GM23338 (cell line): ENCODE results near the gene PRUNE2. TPM values are rescaled to one million over a fixed set of nuclear protein-coding genes. Genes with fewer than 3 reads are reported as not detected.

Source experiments
- ATAC-seq: fragments of 200-7000 bp; cut with Tn5 transposase; 3 replicates; pipeline ENCODE4 v1.9.1; 2020
- DNase-seq: peaks from one replicate; pipeline ENCODE4 v3.0.0-alpha.2; 2015; ENCODE audit warnings: low spot score
- H2AFZ ChIP-seq: fragments of 200-600 bp; sonication (generic); 2 replicates; pipeline ENCODE4 v1.8.0; 2016; ENCODE audit warnings: antibody characterized with exemption, mild to moderate bottlenecking, moderate library complexity
- H3F3A ChIP-seq: fragments of 200-600 bp; sonication (generic); replicated peaks from 2 replicates; pipeline ENCODE4 v1.8.0; 2017; ENCODE audit warnings: antibody characterized with exemption, mixed run types, low read depth
- H3K27ac ChIP-seq: fragments of 200-600 bp; sonication (generic); 2 replicates; pipeline ENCODE4 v1.6.1; 2016; ENCODE audit warnings: low read depth
- H3K27me3 ChIP-seq: fragments of 200-600 bp; sonication (generic); 2 replicates; pipeline ENCODE4 v1.8.0; 2016; ENCODE audit warnings: mild to moderate bottlenecking, mixed run types, moderate library complexity; ENCODE audit not compliant: insufficient read depth
- H3K36me3 ChIP-seq: fragments of 200-600 bp; sonication (generic); 2 replicates; pipeline ENCODE4 v1.8.0; 2016; ENCODE audit warnings: mild to moderate bottlenecking; ENCODE audit not compliant: insufficient read depth
- H3K4me1 ChIP-seq: fragments of 200-600 bp; sonication (generic); 2 replicates; pipeline ENCODE4 v1.8.0; 2016; ENCODE audit warnings: mild to moderate bottlenecking, moderate library complexity; ENCODE audit not compliant: insufficient read depth
- H3K4me2 ChIP-seq: fragments of 200-600 bp; sonication (generic); 2 replicates; pipeline ENCODE4 v1.7.1; 2017; ENCODE audit warnings: mixed run types
- H3K4me3 ChIP-seq: fragments of 200-600 bp; sonication (generic); 2 replicates; pipeline ENCODE4 v1.6.1; 2016; ENCODE audit warnings: mixed run types
- H3K79me2 ChIP-seq: fragments of 200-600 bp; sonication (generic); replicated peaks from 2 replicates; pipeline ENCODE4 v1.8.0; 2017; ENCODE audit warnings: mild to moderate bottlenecking; ENCODE audit not compliant: insufficient read depth
- H3K9me2 ChIP-seq: fragments of 200-600 bp; sonication (generic); 2 replicates; pipeline ENCODE4 v1.8.0; 2017; ENCODE audit not compliant: insufficient read depth
- H4K20me1 ChIP-seq: fragments of 200-600 bp; sonication (generic); replicated peaks from 2 replicates; pipeline ENCODE4 v1.8.0; 2017; ENCODE audit warnings: mild to moderate bottlenecking; ENCODE audit not compliant: insufficient read depth
- H3K27ac Mint-ChIP-seq: 2 replicates; pipeline ENCODE4 v1.8.0; 2020; ENCODE audit warnings: inconsistent platforms, mild to moderate bottlenecking, moderate library complexity, mixed read lengths
- H3K27me3 Mint-ChIP-seq: 3 replicates; pipeline ENCODE4 v1.8.0; 2022; ENCODE audit warnings: low read depth, mild to moderate bottlenecking, moderate library complexity, mixed read lengths, inconsistent platforms; ENCODE audit not compliant: insufficient read depth, poor library complexity
- H3K36me3 Mint-ChIP-seq: 3 replicates; pipeline ENCODE4 v1.8.0; 2021; ENCODE audit warnings: low read depth, mild to moderate bottlenecking, inconsistent platforms, moderate library complexity, mixed read lengths
- H3K4me1 Mint-ChIP-seq: 3 replicates; pipeline ENCODE4 v1.8.0; 2020; ENCODE audit warnings: mild to moderate bottlenecking, inconsistent platforms, mixed read lengths
- H3K4me3 Mint-ChIP-seq: 3 replicates; pipeline ENCODE4 v1.8.0; 2021; ENCODE audit warnings: moderate library complexity, mild to moderate bottlenecking, inconsistent platforms, mixed read lengths
- H3K9me3 Mint-ChIP-seq: 3 replicates; pipeline ENCODE4 v1.8.0; 2020; ENCODE audit warnings: moderate library complexity, mild to moderate bottlenecking, inconsistent platforms, mixed read lengths
- CREB1 ChIP-seq: fragments of 250-450 bp; sonication (Bioruptor Pico); IDR thresholded peaks from 2 replicates; pipeline ENCODE4 v1.5.0; 2020; ENCODE audit warnings: low read depth, mild to moderate bottlenecking, moderate library complexity
- EZH2 ChIP-seq: fragments of 200-600 bp; sonication (generic); IDR thresholded peaks from one replicate; pipeline ENCODE4 v1.8.0; 2017; ENCODE audit warnings: antibody characterized with exemption, mild to moderate bottlenecking, low read depth; ENCODE audit not compliant: unreplicated experiment
- EZH2phosphoT487 ChIP-seq: fragments of 200-600 bp; sonication (generic); IDR thresholded peaks from one replicate; pipeline ENCODE4 v1.8.1; 2018; ENCODE audit warnings: antibody characterized with exemption; ENCODE audit not compliant: unreplicated experiment
- JUNB ChIP-seq: IDR thresholded peaks from one replicate; pipeline ENCODE4 v1.6.1; 2016; ENCODE audit warnings: antibody characterized with exemption; ENCODE audit not compliant: unreplicated experiment
- NANOG ChIP-seq: IDR thresholded peaks from 2 replicates; pipeline ENCODE4 v1.6.1; 2016; ENCODE audit warnings: antibody characterized with exemption, borderline replicate concordance
- POLR2AphosphoS5 ChIP-seq: IDR thresholded peaks from 2 replicates; pipeline ENCODE4 v1.6.1; 2016; ENCODE audit warnings: antibody characterized with exemption, low read depth
- STAT1 ChIP-seq: IDR thresholded peaks from one replicate; pipeline ENCODE4 v1.6.1; 2016; ENCODE audit warnings: antibody characterized with exemption; ENCODE audit not compliant: unreplicated experiment
- ZNF114 ChIP-seq: fragments of 250-450 bp; sonication (Bioruptor Pico); IDR thresholded peaks from 2 replicates; pipeline ENCODE4 v1.5.0; 2020; ENCODE audit warnings: mild to moderate bottlenecking, moderate library complexity
- ZNF331 ChIP-seq: fragments of 250-450 bp; sonication (Bioruptor Pico); IDR thresholded peaks from 2 replicates; pipeline ENCODE4 v1.5.0; 2020; ENCODE audit warnings: low read depth, mild to moderate bottlenecking, moderate library complexity
- ZNF462 ChIP-seq: fragments of 250-450 bp; sonication (Bioruptor Pico); IDR thresholded peaks from 2 replicates; pipeline ENCODE4 v1.5.0; 2020; ENCODE audit warnings: mild to moderate bottlenecking, moderate library complexity
- polyA plus RNA-seq: library from polyadenylated mRNA; unstranded; fragments of >200 nt; fragmentation: Nextera tagmentation; extraction: Ambion mirVana; gene quantifications from 2 replicates; pipeline ENCODE4 v1.2.1, GENCODE V29; 2016
- total RNA-seq: library from RNA; depleted of rRNA; stranded (reverse); fragments of >200 nt; shearing (Covaris generic); gene quantifications from 2 replicates; pipeline ENCODE4 v1.2.3, GENCODE V29; 2014
- TF ChIP-seq, protein P1 (sequence below): IDR thresholded peaks from 2 replicates; pipeline ENCODE4 v1.6.1; 2016; ENCODE audit warnings: antibody characterized with exemption
- TF ChIP-seq, protein P2 (sequence below), 2 experiments: fragments of 200-600 bp in 1 of 2; sonication (generic) in 1 of 2; conservative IDR thresholded peaks; 2 replicates each; pipeline versions ENCODE4 v1.5.1 to v1.6.1; 2016 to 2017; ENCODE audit warnings: antibody characterized with exemption in 2 of 2, low read depth in 2 of 2, mild to moderate bottlenecking in 2 of 2, moderate library complexity in 1 of 2

The PRUNE2 gene
- total and polyA plus RNA-seq, 2 experiments from 2014 or later, result 10.6 to 26.5 TPM

- Mint-ChIP-seq H3K9me3 (no peaks in the 10 kb centered on the region), H3K27ac (no peak overlapping the region), H3K4me3 (no peak overlapping the region), H3K36me3 (no peaks in the 10 kb centered on the region), H3K4me1 (peaks cover 33% of the 10 kb centered on the region), H3K27me3 (peaks cover 1% of the 10 kb centered on the region)
- TF ChIP-seq JUNB (no peak), EZH2phosphoT487 (no peak), ZNF331 (CRISPR knock-in tag) (no peak), CREB1 (no peak), ZNF114 (CRISPR knock-in tag) (no peak), EZH2 (no peak), POLR2AphosphoS5 (no peak), NANOG (no peak), STAT1 (no peak)
- TF ChIP-seq, protein P1, sequence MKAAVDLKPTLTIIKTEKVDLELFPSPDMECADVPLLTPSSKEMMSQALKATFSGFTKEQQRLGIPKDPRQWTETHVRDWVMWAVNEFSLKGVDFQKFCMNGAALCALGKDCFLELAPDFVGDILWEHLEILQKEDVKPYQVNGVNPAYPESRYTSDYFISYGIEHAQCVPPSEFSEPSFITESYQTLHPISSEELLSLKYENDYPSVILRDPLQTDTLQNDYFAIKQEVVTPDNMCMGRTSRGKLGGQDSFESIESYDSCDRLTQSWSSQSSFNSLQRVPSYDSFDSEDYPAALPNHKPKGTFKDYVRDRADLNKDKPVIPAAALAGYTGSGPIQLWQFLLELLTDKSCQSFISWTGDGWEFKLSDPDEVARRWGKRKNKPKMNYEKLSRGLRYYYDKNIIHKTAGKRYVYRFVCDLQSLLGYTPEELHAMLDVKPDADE, result no peak
- TF ChIP-seq, protein P2, sequence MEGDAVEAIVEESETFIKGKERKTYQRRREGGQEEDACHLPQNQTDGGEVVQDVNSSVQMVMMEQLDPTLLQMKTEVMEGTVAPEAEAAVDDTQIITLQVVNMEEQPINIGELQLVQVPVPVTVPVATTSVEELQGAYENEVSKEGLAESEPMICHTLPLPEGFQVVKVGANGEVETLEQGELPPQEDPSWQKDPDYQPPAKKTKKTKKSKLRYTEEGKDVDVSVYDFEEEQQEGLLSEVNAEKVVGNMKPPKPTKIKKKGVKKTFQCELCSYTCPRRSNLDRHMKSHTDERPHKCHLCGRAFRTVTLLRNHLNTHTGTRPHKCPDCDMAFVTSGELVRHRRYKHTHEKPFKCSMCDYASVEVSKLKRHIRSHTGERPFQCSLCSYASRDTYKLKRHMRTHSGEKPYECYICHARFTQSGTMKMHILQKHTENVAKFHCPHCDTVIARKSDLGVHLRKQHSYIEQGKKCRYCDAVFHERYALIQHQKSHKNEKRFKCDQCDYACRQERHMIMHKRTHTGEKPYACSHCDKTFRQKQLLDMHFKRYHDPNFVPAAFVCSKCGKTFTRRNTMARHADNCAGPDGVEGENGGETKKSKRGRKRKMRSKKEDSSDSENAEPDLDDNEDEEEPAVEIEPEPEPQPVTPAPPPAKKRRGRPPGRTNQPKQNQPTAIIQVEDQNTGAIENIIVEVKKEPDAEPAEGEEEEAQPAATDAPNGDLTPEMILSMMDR (conservative IDR thresholded peaks at IDR 0.05; ENCODE audit: low read depth in 2 of 2), result no peak
- H3F3A ChIP-seq, result no peaks in the 10 kb centered on the region
- H3K79me2 ChIP-seq, result no peaks in the 10 kb centered on the region
- H3K4me3 ChIP-seq, result no peak overlapping the region
- no peaks in the 10 kb centered on the region for H3K9me2 ChIP-seq
- H4K20me1 ChIP-seq, result no peaks in the 10 kb centered on the region
- ATAC-seq (no peak), DNase-seq (no peak)
- H3K27me3 ChIP-seq, result no peaks in the 10 kb centered on the region
- H3K4me2 ChIP-seq, result no peak overlapping the region
- H2AFZ ChIP-seq, result no peak overlapping the region
- no peak overlapping the region for H3K27ac ChIP-seq
- H3K4me1 ChIP-seq, result peaks cover 26% of the 10 kb centered on the region
- H3K36me3 ChIP-seq, result no peaks in the 10 kb centered on the region
Measured at GRCh38 chr9:76655121-76655541, 250.8 kb downstream of the PRUNE2 start.

- H3K27me3 Mint-ChIP-seq, result peaks cover 1% of the 10 kb centered on the region
- no peaks in the 10 kb centered on the region for H3K9me3 Mint-ChIP-seq
- H3K4me1 Mint-ChIP-seq, result peaks cover 36% of the 10 kb centered on the region
- Histone ChIP-seq H3K4me1 (peaks cover 30% of the 10 kb centered on the region), H3K27ac (no peak overlapping the region), H4K20me1 (no peaks in the 10 kb centered on the region), H3K27me3 (no peaks in the 10 kb centered on the region), H2AFZ (no peak overlapping the region), H3K9me2 (no peaks in the 10 kb centered on the region), H3K4me2 (no peak overlapping the region), H3K79me2 (no peaks in the 10 kb centered on the region), H3F3A (no peaks in the 10 kb centered on the region), H3K36me3 (no peaks in the 10 kb centered on the region), H3K4me3 (no peak overlapping the region)
- no peaks in the 10 kb centered on the region for H3K36me3 Mint-ChIP-seq
- DNase-seq (no peak), ATAC-seq (no peak)
- H3K27ac Mint-ChIP-seq, result no peak overlapping the region
- no peak overlapping the region for H3K4me3 Mint-ChIP-seq
- TF ChIP-seq CREB1, result no peak
- TF ChIP-seq ZNF331 (CRISPR knock-in tag), result no peak
- no peak for TF ChIP-seq ZNF462 (CRISPR knock-in tag)
- no peak for TF ChIP-seq JUNB
- no peak for TF ChIP-seq NANOG
- TF ChIP-seq POLR2AphosphoS5, result no peak
Measured at GRCh38 chr9:76654575-76654974, 251.3 kb downstream of the PRUNE2 start.
